A673 (cell line): ENCODE measurements around the gene KRTAP9-9.

ENCODE experiments used
- EZH2 ChIP-seq: fragments of 200-600 bp; sonication (generic); IDR thresholded peaks from 2 replicates; pipeline ENCODE4 v1.6.1; 2017; ENCODE audit warnings: borderline replicate concordance, low read depth, mild to moderate bottlenecking, mixed read lengths, antibody characterized with exemption, low read length; ENCODE audit not compliant: poor library complexity, severe bottlenecking
- TF ChIP-seq, protein P1 (sequence below): fragments of 300-800, 200-600 bp; sonication (generic); conservative IDR thresholded peaks from 2 replicates; pipeline ENCODE4 v1.5.1; 2017; ENCODE audit warnings: low read depth, mild to moderate bottlenecking, antibody characterized with exemption, low read length, moderate library complexity, mixed read lengths

DNA sequence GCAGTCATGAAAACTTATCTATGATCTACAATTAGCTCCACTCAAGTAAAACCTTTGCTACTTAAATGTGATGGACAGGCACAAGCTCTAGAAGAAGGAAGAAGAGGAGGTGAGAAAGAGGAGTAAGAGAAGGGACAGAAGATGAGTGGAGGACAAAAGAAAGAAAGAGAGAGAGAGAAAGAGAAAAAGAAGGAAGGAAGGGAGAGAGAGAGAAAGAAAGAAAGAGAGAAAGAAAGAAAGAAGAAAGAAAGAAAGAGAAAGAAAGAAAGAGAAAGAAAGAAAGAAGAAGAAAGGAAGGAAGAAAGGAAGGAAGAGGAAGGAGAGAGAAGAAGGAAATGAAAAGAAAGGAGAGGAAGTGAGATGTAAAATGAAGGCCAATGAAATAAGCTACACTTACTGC is 25.1 kb upstream of the KRTAP9-9 start:
- no peak for TF ChIP-seq EZH2
- TF ChIP-seq, protein P1, sequence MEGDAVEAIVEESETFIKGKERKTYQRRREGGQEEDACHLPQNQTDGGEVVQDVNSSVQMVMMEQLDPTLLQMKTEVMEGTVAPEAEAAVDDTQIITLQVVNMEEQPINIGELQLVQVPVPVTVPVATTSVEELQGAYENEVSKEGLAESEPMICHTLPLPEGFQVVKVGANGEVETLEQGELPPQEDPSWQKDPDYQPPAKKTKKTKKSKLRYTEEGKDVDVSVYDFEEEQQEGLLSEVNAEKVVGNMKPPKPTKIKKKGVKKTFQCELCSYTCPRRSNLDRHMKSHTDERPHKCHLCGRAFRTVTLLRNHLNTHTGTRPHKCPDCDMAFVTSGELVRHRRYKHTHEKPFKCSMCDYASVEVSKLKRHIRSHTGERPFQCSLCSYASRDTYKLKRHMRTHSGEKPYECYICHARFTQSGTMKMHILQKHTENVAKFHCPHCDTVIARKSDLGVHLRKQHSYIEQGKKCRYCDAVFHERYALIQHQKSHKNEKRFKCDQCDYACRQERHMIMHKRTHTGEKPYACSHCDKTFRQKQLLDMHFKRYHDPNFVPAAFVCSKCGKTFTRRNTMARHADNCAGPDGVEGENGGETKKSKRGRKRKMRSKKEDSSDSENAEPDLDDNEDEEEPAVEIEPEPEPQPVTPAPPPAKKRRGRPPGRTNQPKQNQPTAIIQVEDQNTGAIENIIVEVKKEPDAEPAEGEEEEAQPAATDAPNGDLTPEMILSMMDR: no peak
